Mesenchymal stem cell (in vitro differentiated cells and primary cell): Measurements from ENCODE around the gene PKN2.

Source experiments
- DNase-seq: peaks from one replicate; pipeline ENCODE4 v3.0.0-alpha.2; 2013
- H2AFZ ChIP-seq: one replicate; pipeline ENCODE4 v1.6.1; 2013; ENCODE audit warnings: low read depth, mild to moderate bottlenecking, control low read depth, inconsistent platforms, low read length, moderate library complexity
- H2AK5ac ChIP-seq: 2 replicates; pipeline ENCODE4 v1.6.1; 2013; ENCODE audit warnings: low read length, moderate library complexity, mild to moderate bottlenecking, inconsistent platforms; ENCODE audit not compliant: severe bottlenecking
- H2BK120ac ChIP-seq: one replicate; pipeline ENCODE4 v1.6.1; 2013; ENCODE audit warnings: low read depth, mild to moderate bottlenecking, inconsistent platforms, low read length, moderate library complexity
- H2BK12ac ChIP-seq, 2 experiments: one replicate each; pipeline ENCODE4 v1.6.1; 2013; ENCODE audit warnings: inconsistent platforms in 2 of 2, low read length in 2 of 2, mild to moderate bottlenecking in 2 of 2, moderate library complexity in 2 of 2, control low read depth in 1 of 2
- H2BK15ac ChIP-seq: one replicate; pipeline ENCODE4 v1.6.1; 2013; ENCODE audit warnings: mild to moderate bottlenecking, low read depth, inconsistent platforms; ENCODE audit not compliant: poor library complexity, severe bottlenecking
- H2BK5ac ChIP-seq: 2 replicates; pipeline ENCODE4 v1.6.1; 2013; ENCODE audit warnings: low read depth, mild to moderate bottlenecking, low read length, control low read depth, inconsistent platforms; ENCODE audit not compliant: poor library complexity, severe bottlenecking
- H3K14ac ChIP-seq, 2 experiments: one replicate each; pipeline ENCODE4 v1.6.1; 2013; ENCODE audit warnings: inconsistent platforms in 2 of 2, low read length in 2 of 2, control low read depth in 1 of 2, mild to moderate bottlenecking in 1 of 2, moderate library complexity in 1 of 2
- H3K18ac ChIP-seq, 2 experiments: one replicate each; pipeline ENCODE4 v1.6.1; 2013; ENCODE audit warnings: inconsistent platforms in 2 of 2, low read length in 2 of 2, control low read depth in 1 of 2, low read depth in 1 of 2, mild to moderate bottlenecking in 1 of 2
- H3K23ac ChIP-seq, 2 experiments: one replicate each; pipeline ENCODE4 v1.6.1; 2013; ENCODE audit warnings: inconsistent platforms in 2 of 2, low read length in 2 of 2, mild to moderate bottlenecking in 2 of 2, moderate library complexity in 2 of 2, control low read depth in 1 of 2
- H3K27ac ChIP-seq: 2 replicates; pipeline ENCODE4 v1.5.1; 2013; ENCODE audit warnings: mild to moderate bottlenecking, moderate library complexity, low read length, control low read depth, inconsistent platforms; ENCODE audit not compliant: poor library complexity, severe bottlenecking
- H3K27me3 ChIP-seq, 2 experiments: 2 replicates each; pipeline versions ENCODE4 v1.6.1 to v1.7.0; 2013; ENCODE audit warnings: low read length in 2 of 2, mild to moderate bottlenecking in 2 of 2, moderate library complexity in 2 of 2, control low read depth in 1 of 2, inconsistent platforms in 1 of 2; ENCODE audit not compliant: control insufficient read depth in 1 of 2, insufficient read depth in 1 of 2
- H3K36me3 ChIP-seq, 2 experiments: 2 replicates each; pipeline versions ENCODE4 v1.6.1 to v1.7.0; 2013; ENCODE audit warnings: low read length in 2 of 2, control low read depth in 1 of 2, inconsistent platforms in 1 of 2, low read depth in 1 of 2, mild to moderate bottlenecking in 1 of 2; ENCODE audit not compliant: insufficient read depth in 2 of 2, control insufficient read depth in 1 of 2
- H3K4ac ChIP-seq, 2 experiments: one replicate each; pipeline ENCODE4 v1.6.1; 2013; ENCODE audit warnings: inconsistent platforms in 2 of 2, low read length in 2 of 2, mild to moderate bottlenecking in 2 of 2, moderate library complexity in 2 of 2, control low read depth in 1 of 2, low read depth in 1 of 2
- H3K4me1 ChIP-seq: 2 replicates; pipeline ENCODE4 v1.6.1; 2013; ENCODE audit warnings: low read depth, low read length, control low read depth; ENCODE audit not compliant: control insufficient read depth, insufficient read depth
- H3K4me2 ChIP-seq: 2 replicates; pipeline ENCODE4 v1.6.1; 2013; ENCODE audit warnings: low read length, mild to moderate bottlenecking, inconsistent platforms; ENCODE audit not compliant: poor library complexity, severe bottlenecking
- H3K4me3 ChIP-seq, 2 experiments: 2 replicates each; pipeline versions ENCODE4 v1.5.1 to v1.7.0; 2013; ENCODE audit warnings: low read length in 2 of 2, mild to moderate bottlenecking in 2 of 2, control low read depth in 1 of 2, low read depth in 1 of 2; ENCODE audit not compliant: insufficient read depth in 1 of 2
- H3K79me1 ChIP-seq: replicated peaks from 2 replicates; pipeline ENCODE4 v1.6.1; 2013; ENCODE audit warnings: mild to moderate bottlenecking, control low read depth, low read length, inconsistent platforms; ENCODE audit not compliant: poor library complexity, severe bottlenecking
- H3K9ac ChIP-seq: 2 replicates; pipeline ENCODE4 v1.7.0; 2013; ENCODE audit warnings: mild to moderate bottlenecking, low read length, moderate library complexity
- H3K9me3 ChIP-seq: 2 replicates; pipeline ENCODE4 v1.7.0; 2013; ENCODE audit warnings: mild to moderate bottlenecking, low read length; ENCODE audit not compliant: control insufficient read depth
- H4K8ac ChIP-seq: one replicate; pipeline ENCODE4 v1.6.1; 2013; ENCODE audit warnings: inconsistent platforms, mild to moderate bottlenecking, low read length, moderate library complexity
- H4K91ac ChIP-seq: one replicate; pipeline ENCODE4 v1.6.1; 2013; ENCODE audit warnings: mild to moderate bottlenecking, low read length, inconsistent platforms
- WGBS: methylation state at CpG from one replicate; pipeline ENCODE4 v1.1.7; 2013; ENCODE audit warnings: mixed read lengths; 5-methylcytosine and 5-hydroxymethylcytosine counted together

Gene PKN2

GRCh38 chr1:88685259-88685620 is 1.2 kb downstream of the PKN2 start:
- peak overlapping the region in 1 of 2 experiments; percentile 22 for H3K18ac ChIP-seq
- no peak overlapping the region for H3K23ac ChIP-seq
- no peaks in the 10 kb centered on the region for H3K27me3 ChIP-seq
- H2BK120ac ChIP-seq: no peak overlapping the region
- peaks cover 0 to 6% of the 10 kb centered on the region in 2 experiments for H3K36me3 ChIP-seq
- H4K8ac ChIP-seq: no peak overlapping the region
- H3K14ac ChIP-seq: no peak overlapping the region
- H2BK15ac ChIP-seq: no peak overlapping the region
- DNase-seq: peak; percentile 55
- H4K91ac ChIP-seq: no peak overlapping the region
- H3K27ac ChIP-seq: peak overlapping the region; percentile 88
- H2AK5ac ChIP-seq: no peak overlapping the region
- H2BK5ac ChIP-seq: no peak overlapping the region
- H3K4me2 ChIP-seq: peak overlapping the region; percentile 48
- peaks cover 2% of the 10 kb centered on the region for H3K4me1 ChIP-seq
- H3K9me3 ChIP-seq: no peaks in the 10 kb centered on the region
- H3K79me1 ChIP-seq: peaks cover 2% of the 10 kb centered on the region
- H3K4ac ChIP-seq: no peak overlapping the region
- H2BK12ac ChIP-seq: no peak overlapping the region
- 0% methylated on average over 4 of the region's 7 CpGs for WGBS
- H3K4me3 ChIP-seq: peak overlapping the region; percentile 28 to 81
- peak overlapping the region; percentile 94 for H3K9ac ChIP-seq
- H2AFZ ChIP-seq: no peak overlapping the region

GRCh38 chr1:88691540-88691939 is 7.5 kb downstream of the PKN2 start:
- no peaks in the 10 kb centered on the region for H3K79me1 ChIP-seq
- H3K9ac ChIP-seq: no peak overlapping the region
- H2BK15ac ChIP-seq: no peak overlapping the region
- no peak overlapping the region for H3K18ac ChIP-seq
- no peak overlapping the region for H3K4me2 ChIP-seq
- H3K4me1 ChIP-seq: peaks cover 3% of the 10 kb centered on the region
- no peak overlapping the region for H3K27ac ChIP-seq
- H2BK120ac ChIP-seq: no peak overlapping the region
- H2AK5ac ChIP-seq: no peak overlapping the region
- H3K14ac ChIP-seq: no peak overlapping the region
- 96% methylated on average over 2 of the region's 3 CpGs for WGBS
- H2BK12ac ChIP-seq: no peak overlapping the region
- H3K4ac ChIP-seq: no peak overlapping the region
- H4K8ac ChIP-seq: no peak overlapping the region
- no peak overlapping the region for H3K23ac ChIP-seq
- no peak overlapping the region for H2BK5ac ChIP-seq
- no peaks in the 10 kb centered on the region for H3K9me3 ChIP-seq
- DNase-seq: no peak
- H2AFZ ChIP-seq: no peak overlapping the region
- no peak overlapping the region for H3K4me3 ChIP-seq
- H4K91ac ChIP-seq: no peak overlapping the region
- peaks cover 3 to 18% of the 10 kb centered on the region in 2 experiments for H3K36me3 ChIP-seq
- no peaks in the 10 kb centered on the region for H3K27me3 ChIP-seq

GRCh38 chr1:88695781-88696180 is 11.7 kb downstream of the PKN2 start:
- Histone ChIP-seq H3K14ac (no peak overlapping the region), H3K4me3 (no peak overlapping the region), H3K27me3 (no peaks in the 10 kb centered on the region), H3K4me1 (peaks cover 3% of the 10 kb centered on the region), H3K18ac (no peak overlapping the region), H3K79me1 (peaks cover 2% of the 10 kb centered on the region), H3K4ac (no peak overlapping the region), H2BK120ac (no peak overlapping the region), H3K9me3 (no peaks in the 10 kb centered on the region), H3K36me3 (peaks cover 3 to 12% of the 10 kb centered on the region in 2 experiments), H2BK12ac (no peak overlapping the region), H2BK5ac (no peak overlapping the region), H3K27ac (no peak overlapping the region), H2AFZ (no peak overlapping the region), H2BK15ac (no peak overlapping the region), H4K8ac (no peak overlapping the region), H3K4me2 (peak overlapping the region; percentile 21), H4K91ac (no peak overlapping the region), H3K9ac (no peak overlapping the region), H3K23ac (no peak overlapping the region), H2AK5ac (no peak overlapping the region)
- 63% methylated on average over 2 of the region's 3 CpGs for WGBS
- no peak for DNase-seq

- Histone ChIP-seq H3K9me3 (no peaks in the 10 kb centered on the region), H3K4ac (no peak overlapping the region), H3K27ac (no peak overlapping the region)
Measured at GRCh38 chr1:88697503-88697902, 13.4 kb downstream of the PKN2 start.

More at GRCh38 chr1:88697503-88697902, 13.4 kb downstream of the PKN2 start:
- H2BK12ac ChIP-seq: no peak overlapping the region
- H3K14ac ChIP-seq: no peak overlapping the region
- no peak overlapping the region for H4K8ac ChIP-seq
- H3K23ac ChIP-seq: no peak overlapping the region
- no peak overlapping the region for H2BK5ac ChIP-seq
- no peak overlapping the region for H3K9ac ChIP-seq
- no peak overlapping the region for H4K91ac ChIP-seq
- no peak overlapping the region for H3K4me2 ChIP-seq
- DNase-seq: peak; percentile 22
- H3K18ac ChIP-seq: no peak overlapping the region
- no peak overlapping the region for H3K4me3 ChIP-seq
- no peak overlapping the region for H2AFZ ChIP-seq
- H3K79me1 ChIP-seq: peaks cover 3% of the 10 kb centered on the region
- H2AK5ac ChIP-seq: no peak overlapping the region
- no peaks in the 10 kb centered on the region for H3K27me3 ChIP-seq
- H3K4me1 ChIP-seq: no peaks in the 10 kb centered on the region
- H2BK120ac ChIP-seq: no peak overlapping the region
- H2BK15ac ChIP-seq: no peak overlapping the region
- peaks cover 0 to 12% of the 10 kb centered on the region in 2 experiments for H3K36me3 ChIP-seq
